ENCODE measurements around the gene SIK3. TPM values are rescaled to one million over a fixed set of nuclear protein-coding genes. Genes with fewer than 3 reads are reported as not detected.

Gene SIK3
- total RNA-seq, 1 donor from 2014 or later: 24.4 TPM

GRCh38 chr11:116994195-116994594, 104.0 kb downstream of the SIK3 start:
- Mint-ChIP-seq H3K9me3 (no peaks in the 10 kb centered on the region), H3K27me3 (ENCODE audit: insufficient read depth, low read depth) (no peaks in the 10 kb centered on the region), H3K36me3 (no peaks in the 10 kb centered on the region), H3K4me1 (peaks cover 47% of the 10 kb centered on the region), H3K4me3 (peak overlapping the region; percentile 49), H3K27ac (peak overlapping the region; percentile 85)
- no peak for TF ChIP-seq EZH2phosphoT487 (IDR thresholded peaks at IDR 0.05)
- no peak for TF ChIP-seq CTCF (IDR thresholded peaks at IDR 0.05)
- peak overlapping the region; percentile 94 for H3K27ac ChIP-seq
- H4K20me1 ChIP-seq (ENCODE audit: low read depth): peaks cover 26% of the 10 kb centered on the region
- DNase-seq (ENCODE audit: low spot score): peak; percentile 43
- H3K9ac ChIP-seq: no peak overlapping the region
- peaks cover 42% of the 10 kb centered on the region for H3K4me1 ChIP-seq
- no peaks in the 10 kb centered on the region for H3K36me3 ChIP-seq
- peak overlapping the region; percentile 73 for H3K4me2 ChIP-seq
- H2AFZ ChIP-seq (replicated peaks): no peak overlapping the region
- H3F3A ChIP-seq (ENCODE audit: low read depth): peaks cover 26% of the 10 kb centered on the region
- H3K27me3 ChIP-seq: no peaks in the 10 kb centered on the region
- H3K4me3 ChIP-seq: peak overlapping the region; percentile 29
- H3K79me2 ChIP-seq (ENCODE audit: low read depth): peaks cover 92% of the 10 kb centered on the region
- no peaks in the 10 kb centered on the region for H3K9me3 ChIP-seq (ENCODE audit: low read depth)

- no peak overlapping the region for H3K9ac ChIP-seq
- no peaks in the 10 kb centered on the region for H3K9me3 Mint-ChIP-seq
- H3K36me3 ChIP-seq: no peaks in the 10 kb centered on the region
- H3K4me1 ChIP-seq: peaks cover 47% of the 10 kb centered on the region
- peaks cover 26% of the 10 kb centered on the region for H3F3A ChIP-seq (ENCODE audit: low read depth)
- H3K27ac ChIP-seq: peak overlapping the region; percentile 94
- TF ChIP-seq EZH2phosphoT487 (IDR thresholded peaks at IDR 0.05) (no peak), EZH2 (IDR thresholded peaks at IDR 0.05) (no peak), CTCF (IDR thresholded peaks at IDR 0.05) (no peak)
- H3K4me3 Mint-ChIP-seq: peak overlapping the region; percentile 59
- peak; percentile 68 for DNase-seq (ENCODE audit: low spot score)
- no peaks in the 10 kb centered on the region for H3K36me3 Mint-ChIP-seq
- peak overlapping the region; percentile 29 for H3K4me3 ChIP-seq
- H3K27me3 Mint-ChIP-seq (ENCODE audit: insufficient read depth, low read depth): no peaks in the 10 kb centered on the region
- H3K4me2 ChIP-seq: peak overlapping the region; percentile 73
- H3K9me3 ChIP-seq (ENCODE audit: low read depth): no peaks in the 10 kb centered on the region
- H2AFZ ChIP-seq (replicated peaks): no peak overlapping the region
- peak overlapping the region; percentile 97 for H3K27ac Mint-ChIP-seq
- H3K79me2 ChIP-seq (ENCODE audit: low read depth): peaks cover 92% of the 10 kb centered on the region
- H4K20me1 ChIP-seq (ENCODE audit: low read depth): peaks cover 26% of the 10 kb centered on the region
- H3K27me3 ChIP-seq: no peaks in the 10 kb centered on the region
- H3K4me1 Mint-ChIP-seq: peaks cover 53% of the 10 kb centered on the region
These were observed 104.6 kb downstream of the SIK3 start for GRCh38 chr11:116993599-116993998.

GRCh38 chr11:116991491-116991890, 106.7 kb downstream of the SIK3 start:
- no peak overlapping the region for H3K9ac ChIP-seq
- TF ChIP-seq EZH2phosphoT487 (IDR thresholded peaks at IDR 0.05) (no peak), EZH2 (IDR thresholded peaks at IDR 0.05) (no peak), CTCF (IDR thresholded peaks at IDR 0.05) (no peak)
- H3K4me2 ChIP-seq: no peak overlapping the region
- peaks cover 2% of the 10 kb centered on the region for H3K27me3 Mint-ChIP-seq (ENCODE audit: insufficient read depth, low read depth)
- H3K36me3 Mint-ChIP-seq: no peaks in the 10 kb centered on the region
- no peaks in the 10 kb centered on the region for H3K9me3 ChIP-seq (ENCODE audit: low read depth)
- H3K9me3 Mint-ChIP-seq: no peaks in the 10 kb centered on the region
- H3K27ac ChIP-seq: no peak overlapping the region
- peaks cover 53% of the 10 kb centered on the region for H3K4me1 Mint-ChIP-seq
- H3K36me3 ChIP-seq: no peaks in the 10 kb centered on the region
- H2AFZ ChIP-seq (replicated peaks): no peak overlapping the region
- H3K79me2 ChIP-seq (ENCODE audit: low read depth): peaks cover 93% of the 10 kb centered on the region
- H3K27ac Mint-ChIP-seq: no peak overlapping the region
- peaks cover 30% of the 10 kb centered on the region for H4K20me1 ChIP-seq (ENCODE audit: low read depth)
- no peaks in the 10 kb centered on the region for H3K27me3 ChIP-seq
- peaks cover 26% of the 10 kb centered on the region for H3F3A ChIP-seq (ENCODE audit: low read depth)
- peaks cover 47% of the 10 kb centered on the region for H3K4me1 ChIP-seq
- H3K4me3 ChIP-seq: no peak overlapping the region
- no peak for DNase-seq (ENCODE audit: low spot score)
- H3K4me3 Mint-ChIP-seq: no peak overlapping the region

Data from neural progenitor cell (in vitro differentiated cells).